Gastrocnemius medialis (tissue), 4 donors: Measurements from ENCODE around the gene USP44.

ENCODE experiments used
- POLR2A ChIP-seq, 2 donors: fragments of 450-650 bp; IDR thresholded peaks; one replicate each; pipeline ENCODE4 v1.6.1; 2017; ENCODE audit warnings: antibody characterized with exemption in 2 of 2, mild to moderate bottlenecking in 2 of 2, moderate library complexity in 2 of 2
- TF ChIP-seq, protein P1 (sequence below), 5 experiments: fragments of 450-650 bp in 3 of 5; fragments of 200-600 bp in 2 of 5; sonication (generic) in 2 of 5; IDR thresholded peaks in 4 of 5; conservative IDR thresholded peaks in 1 of 5; 1 replicate in 4 of 5; 2 replicates in 1 of 5; pipeline ENCODE4 v1.5.1; 2016 to 2019; ENCODE audit warnings: antibody characterized with exemption in 5 of 5, mild to moderate bottlenecking in 3 of 5, moderate library complexity in 3 of 5

DNA sequence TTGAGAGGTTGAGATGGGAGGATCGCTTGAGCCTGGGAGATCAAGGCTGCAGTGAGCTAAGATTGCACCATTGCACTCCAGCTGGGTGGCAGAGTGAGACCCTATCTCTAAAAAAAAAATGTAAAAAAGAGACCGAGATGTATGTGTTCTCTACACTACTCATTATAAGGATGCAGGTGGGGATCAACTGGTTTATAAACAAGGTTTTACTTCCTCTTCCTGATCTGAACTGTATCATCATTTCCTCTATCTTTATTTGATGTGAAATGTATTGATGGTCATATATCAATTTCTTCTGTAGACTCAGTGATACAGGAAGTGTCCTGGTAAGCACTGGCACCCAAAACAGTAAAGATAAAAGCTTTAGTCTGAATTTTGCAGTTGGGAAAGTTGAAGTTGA lies 20.1 kb upstream of the USP44 start:
- TF ChIP-seq, protein P1, sequence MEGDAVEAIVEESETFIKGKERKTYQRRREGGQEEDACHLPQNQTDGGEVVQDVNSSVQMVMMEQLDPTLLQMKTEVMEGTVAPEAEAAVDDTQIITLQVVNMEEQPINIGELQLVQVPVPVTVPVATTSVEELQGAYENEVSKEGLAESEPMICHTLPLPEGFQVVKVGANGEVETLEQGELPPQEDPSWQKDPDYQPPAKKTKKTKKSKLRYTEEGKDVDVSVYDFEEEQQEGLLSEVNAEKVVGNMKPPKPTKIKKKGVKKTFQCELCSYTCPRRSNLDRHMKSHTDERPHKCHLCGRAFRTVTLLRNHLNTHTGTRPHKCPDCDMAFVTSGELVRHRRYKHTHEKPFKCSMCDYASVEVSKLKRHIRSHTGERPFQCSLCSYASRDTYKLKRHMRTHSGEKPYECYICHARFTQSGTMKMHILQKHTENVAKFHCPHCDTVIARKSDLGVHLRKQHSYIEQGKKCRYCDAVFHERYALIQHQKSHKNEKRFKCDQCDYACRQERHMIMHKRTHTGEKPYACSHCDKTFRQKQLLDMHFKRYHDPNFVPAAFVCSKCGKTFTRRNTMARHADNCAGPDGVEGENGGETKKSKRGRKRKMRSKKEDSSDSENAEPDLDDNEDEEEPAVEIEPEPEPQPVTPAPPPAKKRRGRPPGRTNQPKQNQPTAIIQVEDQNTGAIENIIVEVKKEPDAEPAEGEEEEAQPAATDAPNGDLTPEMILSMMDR (IDR thresholded peaks at IDR 0.05 in 4 of 5, conservative IDR thresholded peaks at IDR 0.05 in 1 of 5), result no peak
- no peak for TF ChIP-seq POLR2A (IDR thresholded peaks at IDR 0.05)
